ENCODE results near the gene SIPA1L3.

DNA sequence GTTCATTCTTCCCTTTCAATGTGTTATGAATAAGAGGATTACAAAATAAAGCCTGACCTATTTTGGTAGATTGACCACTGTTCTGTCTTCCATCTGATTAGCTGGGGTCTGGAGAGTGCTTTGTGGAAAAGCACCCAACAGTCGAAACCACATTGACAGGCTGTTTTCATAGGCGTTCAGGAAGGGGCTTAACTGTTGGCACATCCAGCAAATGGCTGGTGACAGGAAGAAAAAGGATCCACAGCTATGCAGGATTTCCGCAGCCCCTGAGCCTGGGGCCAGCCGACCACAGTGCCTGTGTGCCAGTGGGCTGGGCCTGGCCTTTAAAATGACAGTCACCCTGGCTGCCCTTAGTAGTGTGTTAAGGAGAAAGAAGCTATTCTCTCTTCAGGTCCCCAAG is 113.3 kb downstream of the SIPA1L3 start:
- TF ChIP-seq CTCF (conservative IDR thresholded peaks at IDR 0.05; ENCODE audit: low read depth, low read length) (no peak), EZH2 (IDR thresholded peaks at IDR 0.05; ENCODE audit: borderline replicate concordance, low read depth, low read length, poor library complexity, severe bottlenecking) (no peak)

Data from A673 (cell line).